OCI-M2 (cell line): ENCODE data around the gene TMEM89.
A peak's percentile ranks its signal among the peaks of the same experiment; 100 is the strongest.

ENCODE experiments used
- DNase-seq: peaks from one replicate; lab custom pipeline; 2025; ENCODE audit not compliant: unreplicated experiment; lab: John Stamatoyannopoulos, UW

TMEM89 gene

DNA sequence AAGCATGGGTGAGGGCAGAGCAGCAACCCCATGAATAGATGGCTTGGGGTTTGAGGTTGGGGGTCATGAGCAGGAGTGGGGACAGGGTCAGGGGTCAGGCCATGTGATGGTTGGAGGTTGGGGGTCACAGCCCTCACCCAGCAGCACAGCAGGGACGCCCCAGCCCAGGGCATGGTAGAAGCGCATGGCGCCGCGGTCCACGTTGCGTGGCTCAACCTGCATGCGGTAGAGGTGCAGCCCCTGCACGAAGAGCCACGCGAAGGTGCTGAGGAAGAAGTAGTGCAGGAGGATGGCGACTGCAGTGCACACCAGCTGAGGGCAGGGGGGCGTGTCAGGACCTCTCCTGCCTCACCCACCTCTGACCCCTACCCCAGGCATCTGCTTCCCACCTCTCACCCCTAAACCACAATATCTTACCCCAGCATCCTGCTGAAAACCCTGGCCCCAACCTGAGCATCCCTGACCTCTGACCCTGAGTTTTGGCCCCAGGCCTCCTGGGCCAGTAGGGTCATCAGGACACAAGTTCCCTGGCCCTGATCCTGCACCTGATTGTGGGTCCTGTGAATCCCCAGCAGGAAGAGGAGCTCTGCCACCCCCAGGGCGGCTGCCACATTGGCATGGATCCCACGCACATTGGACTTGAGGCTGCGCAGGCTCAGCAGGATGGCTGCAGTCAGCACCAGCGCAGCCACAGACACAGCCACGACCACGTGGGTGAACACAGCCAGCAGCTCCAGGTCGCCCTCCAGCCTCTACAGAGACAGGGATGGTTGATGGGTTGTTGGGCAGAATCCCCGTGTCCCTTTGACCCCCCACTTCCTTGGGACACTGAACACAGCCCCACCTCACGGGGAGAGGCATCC, 23.6 kb upstream of the TMEM89 start:
- DNase-seq = no peak

DNA sequence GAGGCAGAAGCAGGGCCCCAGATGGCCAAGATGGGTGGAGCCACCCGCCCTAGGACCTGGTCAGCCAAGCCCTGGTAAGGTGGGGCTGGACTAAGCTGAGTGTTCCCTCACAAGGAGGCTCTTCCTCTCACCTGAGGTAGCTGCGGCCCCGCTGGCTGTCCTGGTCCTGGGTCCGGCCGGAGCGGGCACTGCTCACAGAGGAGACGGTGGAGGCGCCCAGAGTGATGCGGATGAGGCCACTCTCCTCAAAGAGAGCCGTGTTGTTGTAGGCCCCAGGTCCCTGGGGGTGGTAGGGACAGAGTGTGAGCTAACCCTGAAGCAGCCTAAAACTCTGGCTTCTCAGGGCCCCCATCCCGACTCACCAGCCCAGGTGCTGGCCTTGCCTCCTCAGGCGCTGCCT, 21.0 kb upstream of the TMEM89 start:
- no peak for DNase-seq

DNA sequence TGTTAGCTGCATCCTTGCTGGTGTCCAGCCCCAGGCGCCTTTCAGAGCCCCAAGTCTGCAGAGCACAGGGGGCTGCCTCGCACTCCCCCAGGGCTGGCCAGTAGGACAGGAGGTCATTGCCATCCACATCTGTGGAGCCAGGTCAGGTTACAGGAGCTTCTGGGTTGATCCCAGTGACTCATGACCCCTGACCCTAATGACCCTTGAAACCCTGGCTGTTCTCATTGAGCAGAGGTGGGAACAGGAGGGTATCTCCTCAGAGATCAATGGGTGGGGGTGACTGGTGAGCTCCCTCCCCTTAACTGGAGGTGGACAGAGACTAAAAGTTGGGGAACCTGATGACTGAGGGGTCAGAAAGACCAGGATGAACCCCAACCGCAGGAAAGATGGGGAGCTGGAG, 19.8 kb upstream of the TMEM89 start:
- DNase-seq = no peak

DNA sequence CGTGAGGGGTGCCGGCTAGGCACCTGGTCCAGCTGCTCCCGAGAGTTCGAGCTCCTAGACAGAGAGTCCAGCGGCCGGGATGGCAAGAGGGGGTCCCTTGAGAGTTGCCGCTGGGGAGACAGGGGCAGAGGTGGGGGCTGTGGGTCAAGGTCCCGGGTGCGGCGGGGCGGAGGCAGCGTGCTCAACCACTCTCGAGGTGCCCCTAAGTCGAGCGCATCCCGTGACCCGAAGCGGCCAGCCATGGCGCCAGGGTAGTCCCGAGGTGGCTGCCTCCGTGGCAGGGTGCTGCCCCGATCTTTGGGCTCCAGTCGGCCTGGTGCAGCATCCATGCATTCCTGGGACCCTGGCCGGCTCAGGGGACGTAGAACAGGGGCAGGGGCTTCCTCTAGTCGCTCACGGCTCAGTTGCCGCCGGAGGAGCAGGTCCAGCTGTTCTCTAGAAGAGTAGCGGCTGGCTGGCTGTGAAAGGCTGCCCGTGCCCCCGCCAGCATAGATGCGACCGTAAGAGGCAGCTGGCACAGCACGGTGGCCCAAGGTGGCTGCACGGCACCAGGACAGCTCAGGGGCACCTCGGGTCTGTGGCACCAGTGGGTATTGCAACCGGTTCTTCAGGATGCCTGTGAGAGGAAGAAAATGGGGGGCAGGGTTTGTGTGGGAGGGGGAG, 18.5 kb upstream of the TMEM89 start:
- no peak for DNase-seq

DNA sequence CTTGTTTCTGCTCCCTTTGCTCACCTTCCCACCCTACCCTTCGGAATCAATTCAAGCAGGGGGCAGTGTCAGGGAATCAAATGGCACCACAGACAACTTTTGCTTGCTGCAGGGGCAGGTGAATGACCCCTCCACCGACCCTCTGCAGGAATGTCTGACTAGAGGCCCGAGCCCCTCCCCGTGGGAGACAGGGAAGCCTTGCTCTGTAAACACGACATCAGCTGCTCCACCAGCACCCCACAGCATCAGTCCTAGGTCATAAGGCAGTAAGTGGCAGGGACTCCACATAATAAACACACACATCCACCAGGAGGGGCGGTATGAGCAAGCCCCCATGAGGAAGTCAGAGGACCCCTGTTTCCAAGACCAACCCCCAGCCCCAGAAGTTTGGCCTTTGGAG, 15.7 kb upstream of the TMEM89 start:
- no peak for DNase-seq

DNA sequence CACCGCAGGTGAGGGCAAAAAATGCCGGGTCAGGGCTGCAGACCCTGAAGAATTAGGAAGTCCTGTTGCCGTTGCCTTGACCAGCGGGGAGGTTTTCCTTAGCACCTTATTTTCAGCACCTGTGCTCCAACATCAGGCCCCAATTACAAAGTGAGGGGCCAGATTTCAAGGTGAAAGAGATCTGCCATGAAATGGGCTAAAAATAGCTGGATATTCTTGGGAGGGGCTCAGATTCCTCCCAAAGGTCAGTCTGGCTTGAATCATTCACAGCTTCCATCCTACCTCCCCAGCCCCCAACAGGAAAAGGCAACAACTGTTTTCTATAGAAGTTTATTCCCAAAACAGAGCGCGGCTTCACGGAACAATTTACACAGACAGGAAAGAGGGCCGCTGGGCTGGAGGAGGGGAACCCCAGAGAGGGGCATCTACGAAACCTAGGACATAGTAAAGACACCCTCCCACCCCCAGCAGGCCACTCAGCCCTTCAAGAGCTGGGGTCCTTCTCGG, 14.6 kb upstream of the TMEM89 start:
- no peak for DNase-seq

DNA sequence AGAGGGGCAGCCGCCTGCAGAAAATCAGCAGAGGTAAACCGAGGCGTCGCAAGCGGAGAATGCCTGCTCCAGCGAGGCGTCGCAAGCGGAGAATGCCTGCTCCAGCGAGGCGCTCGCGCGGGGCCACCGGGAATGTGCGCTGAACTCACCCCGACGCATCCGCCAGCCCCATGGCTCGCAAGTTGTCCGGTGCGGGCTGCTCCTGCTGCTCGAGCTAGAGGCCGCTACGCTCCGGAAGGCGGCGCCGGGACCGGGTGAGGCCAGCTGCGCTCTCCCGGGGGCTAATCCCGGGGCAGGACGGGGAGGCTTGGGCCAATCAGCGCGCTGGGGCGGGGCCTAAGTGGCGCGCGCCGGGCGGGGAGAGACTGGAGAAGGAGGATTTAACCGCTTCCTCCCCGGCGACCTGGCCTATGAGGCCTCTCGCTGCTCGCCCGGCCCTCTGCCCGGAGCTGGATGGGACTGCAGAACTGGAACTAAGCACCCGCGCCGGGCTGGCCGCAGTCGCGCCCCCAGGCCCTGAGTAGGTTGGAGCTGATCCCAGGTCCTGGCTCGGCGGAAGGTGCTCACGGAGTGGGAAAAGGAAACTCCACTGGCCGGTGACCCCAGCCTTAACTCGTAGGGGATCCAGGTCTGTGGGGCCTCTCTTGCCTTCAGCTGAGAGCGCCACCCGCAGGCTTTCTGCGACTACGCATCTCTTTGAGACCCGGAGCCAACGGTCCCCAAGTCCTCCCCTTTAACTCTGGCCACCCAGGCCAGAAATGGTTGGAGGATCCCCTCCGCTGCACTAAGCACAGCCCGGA, 13.9 kb upstream of the TMEM89 start, which contains the start of gene SLC26A6:
Gene SLC26A6 (minus strand): TSS at position 240 of the 800 bp plus-strand sequence. CDS start 68 bp downstream, at position 172.
- DNase-seq = peak; percentile 50

DNA sequence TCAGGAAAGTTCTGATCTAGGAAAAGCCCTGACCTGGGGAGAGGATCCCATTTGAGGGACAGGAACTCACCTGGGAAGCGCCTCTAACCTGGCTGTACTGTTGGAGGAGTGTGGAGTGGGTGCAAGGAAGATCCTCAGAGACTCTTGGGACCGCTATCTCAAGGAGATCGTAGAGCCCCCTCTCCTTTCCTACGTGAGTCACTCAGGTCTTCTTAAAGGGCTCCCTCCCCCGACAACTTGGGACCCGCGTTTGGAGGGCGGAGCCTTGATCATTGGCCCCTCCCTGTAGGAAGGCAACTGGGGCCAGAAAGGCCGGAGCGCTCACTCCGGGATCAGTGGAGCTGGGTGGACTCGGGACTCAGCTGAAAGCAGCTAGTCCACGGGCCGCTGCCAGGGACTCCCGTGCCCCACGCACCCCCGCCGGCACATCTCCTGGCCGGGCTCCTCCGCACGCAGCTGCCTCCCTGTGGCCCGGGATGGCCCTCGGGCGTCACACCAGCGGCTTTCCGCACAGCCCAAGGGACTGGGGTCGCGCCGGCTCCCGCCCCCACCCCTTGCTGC, 13.2 kb upstream of the TMEM89 start:
- DNase-seq = peak; percentile 9

DNA sequence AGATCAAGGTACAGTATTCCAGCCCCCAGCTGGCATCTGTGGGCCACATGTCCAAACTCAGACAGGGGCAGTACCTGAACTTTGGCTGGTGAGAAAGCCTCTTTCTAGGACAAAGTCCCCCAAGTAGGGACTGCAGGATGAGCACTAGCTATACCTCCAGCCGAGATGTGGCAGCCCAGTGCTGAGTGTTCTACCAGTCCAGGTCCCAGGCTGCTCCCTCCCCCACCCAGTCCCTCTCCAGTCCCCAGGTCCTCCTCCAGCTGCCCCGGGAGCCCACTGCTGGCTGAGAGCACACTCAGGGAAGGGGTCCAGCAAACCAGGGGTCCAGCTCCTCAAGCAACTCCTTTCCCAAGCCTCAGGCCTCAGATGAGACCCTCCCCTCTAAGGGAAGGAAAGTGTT, 12.2 kb upstream of the TMEM89 start:
- no peak for DNase-seq

DNA sequence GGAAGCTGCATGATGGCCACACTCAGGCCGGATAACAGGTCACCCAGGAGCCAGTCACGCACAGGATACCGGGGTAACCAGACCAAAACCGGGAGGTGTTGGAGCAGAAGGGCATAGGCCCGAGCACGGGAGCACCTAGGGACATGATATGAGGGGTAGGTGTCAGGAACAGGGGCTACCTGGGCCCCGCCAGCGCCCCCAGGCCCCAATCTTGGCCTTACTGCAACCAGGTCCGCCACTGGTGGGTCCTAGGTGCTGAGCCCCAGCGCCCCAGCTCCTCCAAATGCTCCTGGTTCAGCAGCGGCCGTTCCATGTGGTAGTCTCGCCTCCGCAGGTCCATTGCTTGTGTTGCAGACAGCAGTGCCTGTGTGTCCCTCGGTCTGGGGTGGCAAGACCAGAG, 11.7 kb upstream of the TMEM89 start:
- DNase-seq = no peak

DNA sequence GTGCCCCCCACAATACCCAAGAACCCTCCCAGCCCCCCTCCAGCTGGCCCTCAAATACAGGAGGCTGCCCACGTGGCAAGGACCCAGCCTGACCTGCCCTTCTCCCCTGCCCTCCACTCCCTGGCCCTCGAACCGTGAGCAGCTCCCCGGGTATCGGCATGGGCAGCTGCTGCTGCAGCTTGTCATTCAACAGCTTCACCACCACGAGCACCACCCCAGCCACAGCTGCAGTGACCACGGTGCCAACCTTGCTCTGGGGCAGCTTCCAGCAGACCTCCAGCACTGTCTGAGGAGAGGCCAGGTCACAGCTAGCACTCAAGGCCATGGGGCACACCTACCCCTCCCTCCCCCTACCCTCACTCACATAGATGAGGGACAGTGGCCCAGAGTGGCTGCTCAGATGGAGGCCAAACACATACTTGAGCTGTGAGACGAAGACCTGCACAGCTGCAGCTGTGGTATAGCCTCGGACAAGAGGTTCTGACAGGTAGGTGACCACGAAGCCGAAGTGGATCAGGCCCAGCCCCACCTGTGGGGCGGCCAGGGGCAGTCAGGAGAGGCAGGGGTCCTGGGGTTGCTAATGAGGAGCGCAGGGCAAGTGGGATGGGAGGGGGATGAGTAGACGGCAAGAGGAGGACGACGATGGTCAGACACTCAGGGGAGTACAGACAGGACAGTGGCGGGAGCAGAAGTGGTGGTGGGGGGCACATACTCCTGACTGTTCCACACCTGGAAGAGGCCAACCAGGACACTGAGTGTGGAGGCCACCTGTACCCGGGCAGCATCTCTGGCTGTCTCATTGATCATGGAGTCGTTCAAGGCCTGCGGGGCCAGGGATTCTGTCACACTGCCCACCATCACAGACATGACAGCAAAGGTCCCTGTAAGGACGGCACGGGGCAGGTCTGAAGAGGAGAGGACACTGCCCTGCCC, 10.2 kb upstream of the TMEM89 start:
- DNase-seq = no peak

DNA sequence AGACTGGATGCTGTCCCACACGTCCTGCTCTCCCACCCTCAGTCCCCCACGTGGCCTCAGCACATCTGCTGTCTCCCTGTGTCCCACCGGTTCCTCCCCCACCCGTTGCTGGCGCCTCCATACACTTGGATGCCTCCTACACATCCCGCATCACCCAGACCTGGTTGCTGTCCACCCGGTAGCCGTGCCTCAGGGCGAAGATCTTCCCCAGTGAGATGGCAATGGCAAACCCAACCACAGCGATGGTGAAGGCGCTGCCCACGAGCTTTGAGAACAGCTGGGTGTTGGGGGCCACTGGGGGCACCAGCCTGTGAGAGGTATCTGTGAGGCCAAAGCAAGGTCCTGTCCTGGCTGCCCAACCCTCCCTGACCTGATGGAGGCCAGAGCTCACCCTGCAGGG, 9.3 kb upstream of the TMEM89 start:
- DNase-seq = no peak

DNA sequence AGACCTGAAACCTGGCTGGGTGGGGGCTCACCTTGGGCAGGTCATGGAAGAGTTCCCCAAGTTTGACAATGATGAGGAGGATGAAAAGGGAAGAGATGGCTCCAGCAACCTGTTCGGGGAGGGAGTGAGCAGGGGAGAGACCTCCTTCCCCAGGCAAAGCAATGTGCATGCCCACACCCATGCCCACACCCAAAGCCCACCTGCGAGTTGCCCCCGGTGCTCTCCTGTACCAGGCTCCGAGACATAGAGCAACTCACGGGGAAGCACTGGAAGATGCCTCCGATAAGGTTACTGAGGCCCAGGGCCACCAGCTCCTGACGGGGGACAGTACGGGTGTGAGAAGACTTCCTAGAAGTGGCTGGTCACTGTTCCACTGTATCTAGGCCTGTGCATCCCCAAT, 8.8 kb upstream of the TMEM89 start:
- DNase-seq = no peak

DNA sequence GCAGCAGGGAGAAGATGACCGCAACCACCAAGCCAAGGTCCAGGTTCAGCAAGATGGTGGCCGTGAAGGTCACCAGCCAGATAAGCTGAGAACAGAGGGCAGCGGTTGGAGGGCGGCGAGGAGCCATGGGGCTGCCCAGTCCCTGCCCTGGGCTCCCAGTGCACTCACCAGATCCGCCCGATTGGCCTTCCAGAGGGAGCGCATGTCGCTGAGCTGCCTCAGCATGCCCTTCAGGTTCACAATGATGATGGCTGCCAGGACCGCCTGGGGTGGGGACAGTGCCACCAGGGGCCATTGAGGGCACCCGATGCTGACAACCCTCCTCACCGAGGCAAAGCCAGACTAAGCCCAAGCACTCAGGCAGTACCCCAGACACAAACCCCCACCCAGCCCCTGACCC, 8.3 kb upstream of the TMEM89 start:
- DNase-seq = no peak

DNA sequence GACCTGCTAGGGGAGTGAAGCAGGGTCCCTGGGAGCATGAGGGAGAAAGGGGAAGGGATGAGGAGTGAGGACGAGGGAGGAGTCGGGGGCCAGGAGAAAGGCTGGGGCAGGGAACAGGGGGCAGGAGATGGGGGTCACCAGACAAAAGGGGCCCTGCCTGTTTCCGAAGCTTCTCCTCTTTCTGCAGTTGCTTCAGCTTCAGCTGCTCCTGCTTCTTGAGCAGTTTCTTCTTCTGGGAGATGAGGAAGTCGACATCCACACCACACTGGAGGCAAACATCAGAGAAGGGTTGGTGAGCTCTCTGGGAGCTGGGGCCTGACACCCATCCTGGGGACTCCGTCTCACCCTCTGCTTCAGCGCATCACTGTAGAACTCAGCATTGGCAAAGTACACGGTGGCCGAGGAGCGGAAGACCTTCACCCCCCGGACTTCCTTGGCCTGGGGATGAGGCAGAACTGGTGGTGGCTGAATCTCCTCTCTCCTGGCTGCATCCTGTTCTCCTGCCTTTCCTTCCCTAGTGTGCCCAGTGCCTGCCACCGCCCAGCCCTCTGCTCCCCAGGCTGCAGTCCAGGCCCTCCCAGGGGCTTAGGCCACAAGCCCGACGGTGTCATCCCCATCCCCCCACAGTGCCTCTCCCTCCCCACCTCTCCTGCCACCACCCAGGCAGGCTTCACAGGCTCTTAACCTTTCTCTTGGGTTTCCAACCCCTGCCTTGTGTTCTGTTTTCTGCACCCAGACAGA, 6.9 kb upstream of the TMEM89 start:
- DNase-seq = no peak

DNA sequence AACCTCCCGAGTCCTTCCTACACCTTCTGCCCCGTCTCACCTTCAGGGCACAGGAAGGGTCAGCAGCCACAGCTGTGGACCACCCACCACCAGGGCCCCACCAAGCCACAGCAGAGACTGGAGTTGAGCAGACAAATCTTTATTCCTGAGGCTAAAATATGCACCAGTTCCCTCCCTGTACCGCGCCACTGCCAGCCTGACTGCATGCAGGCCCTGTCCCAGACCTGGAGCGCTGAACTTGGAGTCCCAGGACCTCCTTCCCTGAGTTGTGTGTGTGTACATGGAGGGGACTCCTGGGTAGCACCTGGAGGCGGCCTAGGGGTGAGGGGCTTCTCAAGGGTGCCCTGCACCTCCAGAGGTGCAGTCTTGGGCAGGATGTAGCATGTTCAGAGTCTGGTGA, 4.0 kb upstream of the TMEM89 start:
- no peak for DNase-seq

DNA sequence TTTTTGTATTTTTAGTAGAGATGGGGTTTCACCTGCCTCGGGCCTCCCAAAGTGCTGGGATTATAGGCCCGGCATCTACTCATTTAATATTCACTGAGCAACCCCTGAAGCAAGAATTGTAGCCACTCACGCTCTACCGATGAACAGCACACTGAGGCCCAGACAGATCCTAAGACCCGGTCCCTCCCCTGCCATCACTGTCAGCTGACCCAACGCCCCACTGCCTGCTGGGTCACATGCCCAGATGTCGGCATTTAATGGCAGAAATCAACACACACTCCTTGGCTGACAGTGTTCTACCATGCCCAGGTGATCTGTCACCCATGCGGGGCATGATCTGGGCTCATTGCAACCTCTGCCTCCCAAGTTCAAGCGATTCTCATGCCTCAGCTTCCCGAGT, 3.2 kb upstream of the TMEM89 start:
- DNase-seq = no peak

DNA sequence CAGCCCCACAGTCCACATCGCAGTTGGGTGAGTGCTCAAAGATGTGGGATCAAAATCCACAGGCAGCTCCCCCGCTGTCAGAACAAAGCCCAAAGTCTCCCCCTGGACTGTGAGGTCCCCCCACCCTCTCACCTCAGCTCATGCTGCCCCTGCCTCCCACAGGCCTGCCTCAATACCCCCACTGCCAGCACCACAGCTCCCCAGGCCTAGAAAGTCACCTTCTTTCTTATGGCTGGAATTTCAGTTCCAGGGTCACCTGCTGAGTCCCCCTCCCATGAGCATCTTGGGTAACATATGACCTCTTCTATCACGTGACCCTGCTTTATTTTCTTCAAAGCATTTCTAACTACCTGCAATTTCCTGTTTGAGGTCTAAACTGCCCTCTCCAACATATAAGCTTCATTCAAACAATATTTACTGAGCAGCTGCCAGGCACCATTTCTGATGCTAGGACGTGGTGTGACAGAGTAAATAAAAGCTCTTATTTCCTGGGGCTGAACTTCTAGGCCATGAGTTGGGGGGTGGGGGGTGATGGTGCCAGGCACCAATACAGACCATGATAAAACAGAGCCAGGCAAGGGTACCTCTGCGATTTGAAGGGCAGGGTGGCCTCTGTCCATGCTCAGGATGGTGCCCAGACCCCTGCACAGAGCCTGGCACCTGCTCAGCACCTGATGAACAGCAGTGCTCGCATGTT, 2.4 kb upstream of the TMEM89 start:
- no peak for DNase-seq
